Measurements from ENCODE around the gene SLC5A3.

DNA sequence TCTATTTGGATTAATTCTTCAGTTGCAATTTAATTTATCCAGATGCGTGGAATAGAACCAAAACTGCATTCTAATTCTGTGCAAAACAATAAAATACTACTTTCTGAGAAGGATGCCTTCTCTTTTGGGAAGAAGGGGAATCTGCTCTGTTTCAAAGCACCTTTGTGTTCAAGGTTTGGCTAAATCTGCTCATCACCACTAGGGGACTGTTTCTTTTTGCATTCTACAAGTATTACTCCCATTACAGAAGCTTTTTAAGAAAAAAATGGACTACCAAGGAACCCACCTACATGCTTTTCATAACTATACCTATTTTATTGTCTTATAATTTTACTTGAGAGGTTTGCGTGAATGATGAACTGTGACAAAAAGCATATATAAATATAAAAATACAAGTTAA, 18.2 kb downstream of the SLC5A3 start:
- TF ChIP-seq POLR2AphosphoS5 (IDR thresholded peaks at IDR 0.05; ENCODE audit: borderline replicate concordance, low read depth, low read length) = no peak
- TF ChIP-seq EZH2 (IDR thresholded peaks at IDR 0.05) = no peak
- TF ChIP-seq FOXP2 (optimal IDR thresholded peaks at IDR 0.05; ENCODE audit: control extremely low read depth, extremely low read length, insufficient read depth) = no peak

Measured in SK-N-MC (cell line).